ENCODE measurements around the gene GP1BB.

GP1BB gene

DNA sequence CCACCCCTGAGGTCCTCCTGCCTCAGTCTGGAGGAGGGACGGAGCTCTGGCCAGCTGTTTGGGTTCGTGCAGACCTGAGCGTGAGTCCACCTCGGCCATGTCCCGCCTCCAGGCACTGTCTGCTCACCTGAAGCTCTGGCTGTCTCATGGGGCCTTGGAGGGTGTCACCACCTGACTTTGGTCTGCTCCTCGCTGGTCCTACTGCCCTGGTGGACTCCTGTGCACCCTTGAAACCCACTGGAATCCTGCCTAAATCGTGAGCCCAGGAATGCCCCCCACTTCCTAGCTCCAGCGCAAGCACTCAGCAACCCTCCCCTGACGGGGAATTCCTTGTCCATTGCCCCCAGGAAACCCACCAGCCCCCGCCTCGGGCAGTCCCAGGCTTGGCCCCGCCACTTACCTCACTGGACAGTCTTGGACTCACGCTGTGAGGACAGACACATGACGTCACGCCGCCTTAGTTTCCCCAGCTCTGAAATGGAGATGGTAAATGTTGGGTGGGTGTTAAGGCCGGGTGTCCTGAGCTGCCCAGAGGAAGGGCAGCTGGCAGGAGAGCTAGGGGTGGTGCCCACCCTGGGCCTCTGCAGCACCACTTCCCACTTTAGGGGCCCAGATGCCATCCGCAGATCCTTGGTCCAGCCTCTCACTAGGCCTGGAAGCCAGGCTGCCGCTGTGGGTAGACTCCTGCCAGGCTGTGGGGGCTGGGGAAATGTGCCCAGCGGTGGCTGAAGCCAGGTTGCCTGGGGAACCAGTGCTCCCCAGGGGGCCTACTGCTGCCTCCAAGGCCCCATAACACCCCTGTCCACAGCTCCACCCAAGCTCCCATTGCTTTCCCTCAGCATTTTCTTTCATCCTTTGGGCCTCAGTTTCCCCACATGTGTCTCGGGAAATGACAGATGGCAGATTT lies 19.1 kb downstream of the GP1BB start:
- no peak for DNase-seq

GRCh38 chr22:19743081-19743480 lies 19.7 kb downstream of the GP1BB start:
- no peak for DNase-seq

DNA sequence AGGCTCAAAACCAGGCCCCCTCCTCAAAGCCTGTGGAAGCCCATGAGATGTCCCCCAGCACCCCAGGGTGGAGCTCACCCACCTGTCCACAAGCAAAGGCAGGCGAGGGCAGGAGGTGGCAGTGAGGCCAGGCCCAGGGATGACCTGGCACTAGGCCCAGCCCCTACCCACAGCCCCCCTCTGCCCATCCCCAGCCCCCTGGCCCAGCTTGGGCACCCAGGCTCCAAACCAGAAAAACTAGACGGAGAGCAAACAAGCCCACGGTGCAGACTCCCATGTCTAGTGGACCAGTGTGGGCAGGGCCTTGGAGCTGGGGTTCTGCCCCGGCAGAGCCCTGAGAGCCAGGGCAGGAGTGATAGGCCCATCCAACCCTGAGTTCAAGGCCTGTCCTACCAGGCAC lies 20.3 kb downstream of the GP1BB start:
- no peak for DNase-seq

DNA sequence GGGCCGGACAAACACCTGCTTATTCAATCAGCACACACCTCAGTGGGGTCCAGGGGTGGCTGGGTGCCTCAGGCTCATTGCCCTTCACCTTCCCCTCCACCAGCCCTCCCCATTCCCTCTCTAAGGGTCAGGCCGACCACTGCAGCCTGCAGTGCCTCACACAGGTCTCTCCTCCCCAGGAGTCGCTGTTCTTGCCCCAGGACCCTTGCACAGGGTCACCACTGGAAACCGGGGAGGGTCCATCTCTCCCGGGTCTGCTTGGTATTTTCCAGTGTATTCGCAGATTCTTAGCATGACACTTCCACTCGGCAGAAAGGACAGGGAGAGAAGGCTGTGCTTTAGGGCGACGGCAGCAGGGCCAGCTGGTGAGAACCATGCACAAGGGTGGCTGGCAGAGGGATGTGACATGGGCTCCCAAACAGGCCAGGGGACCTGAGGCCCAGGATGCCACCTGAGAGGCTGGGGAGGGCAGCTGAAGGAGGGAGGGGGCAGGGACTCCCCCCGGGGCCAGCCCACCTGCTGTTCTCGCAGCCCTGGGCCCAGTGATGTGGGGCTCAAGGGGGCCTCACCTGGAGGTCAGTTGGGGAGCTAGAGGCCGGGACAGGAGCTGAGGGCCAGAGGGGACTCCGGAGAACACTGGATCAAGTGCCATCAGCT lies 21.1 kb downstream of the GP1BB start:
- no peak for DNase-seq

DNA sequence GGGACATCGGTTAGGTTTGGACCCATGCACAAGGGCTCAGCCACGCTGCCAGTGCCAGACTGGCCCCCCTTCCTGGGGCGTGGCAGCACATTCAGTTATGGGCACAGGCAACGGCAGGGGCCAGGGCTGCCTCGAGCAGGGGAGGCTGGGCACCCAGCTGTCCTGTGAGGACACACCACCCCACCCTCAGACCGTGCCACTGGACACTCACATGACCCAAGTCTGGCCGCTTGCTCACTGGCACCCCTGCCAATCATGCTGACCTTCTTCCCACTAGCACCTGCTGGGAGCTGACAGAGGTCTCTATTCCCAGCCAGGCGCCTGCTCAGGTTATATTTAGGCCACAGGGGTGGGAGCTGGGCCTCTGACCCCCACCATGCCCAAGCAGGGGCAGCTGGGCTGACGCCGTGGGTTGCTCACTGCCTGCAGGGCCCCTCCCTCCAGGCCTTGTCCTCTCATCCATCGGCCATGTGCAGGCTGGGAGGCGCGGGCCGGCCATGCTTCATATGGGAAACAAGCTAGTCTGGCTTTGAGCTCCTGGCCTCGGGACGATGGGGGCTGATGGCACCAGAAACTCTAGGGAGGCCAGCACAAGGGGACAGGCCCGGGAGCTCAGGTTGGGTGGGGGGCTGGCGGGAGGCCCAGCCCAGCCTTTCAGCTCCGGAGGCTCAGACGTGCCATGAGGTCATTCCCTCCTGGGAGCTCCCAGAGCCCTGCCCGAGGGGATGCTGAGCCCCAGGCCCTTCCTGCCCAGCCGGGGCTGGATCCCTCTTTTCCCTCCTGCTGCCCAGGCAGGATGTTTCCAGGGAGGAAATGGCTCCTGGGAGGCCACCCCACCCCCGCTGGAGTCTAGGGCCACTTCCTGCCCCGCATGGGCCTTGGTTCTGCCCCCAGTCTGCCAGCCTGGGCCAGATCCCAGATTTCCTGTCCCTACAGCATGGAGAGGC lies 22.1 kb downstream of the GP1BB start:
- DNase-seq: no peak

GRCh38 chr22:19746726-19747125 lies 23.4 kb downstream of the GP1BB start:
- DNase-seq: no peak

GRCh38 chr22:19747551-19747950 lies 24.2 kb downstream of the GP1BB start:
- no peak for DNase-seq

DNA sequence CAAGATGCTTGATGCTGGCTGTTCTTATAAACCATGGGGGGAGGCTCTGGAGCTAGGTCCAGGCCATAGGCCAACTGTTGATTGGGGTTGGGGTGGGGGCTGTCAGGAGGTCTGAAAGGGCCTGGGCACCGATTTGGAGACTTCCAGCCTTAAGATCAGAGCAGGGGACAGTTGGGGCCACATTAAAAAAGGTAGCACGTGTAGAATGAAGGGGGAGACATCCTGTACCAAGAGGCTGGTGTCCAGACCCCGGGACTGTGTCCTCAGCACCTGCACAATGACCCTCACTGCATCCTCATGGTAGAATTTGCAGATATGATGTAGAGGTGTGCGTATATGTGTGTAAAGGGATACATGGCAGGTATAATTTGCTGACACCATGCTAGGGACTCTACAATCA lies 24.8 kb downstream of the GP1BB start:
- no peak for DNase-seq

- no peak for DNase-seq
Observed at GRCh38 chr22:19748991-19749664, 25.8 kb downstream of the GP1BB start.

DNA sequence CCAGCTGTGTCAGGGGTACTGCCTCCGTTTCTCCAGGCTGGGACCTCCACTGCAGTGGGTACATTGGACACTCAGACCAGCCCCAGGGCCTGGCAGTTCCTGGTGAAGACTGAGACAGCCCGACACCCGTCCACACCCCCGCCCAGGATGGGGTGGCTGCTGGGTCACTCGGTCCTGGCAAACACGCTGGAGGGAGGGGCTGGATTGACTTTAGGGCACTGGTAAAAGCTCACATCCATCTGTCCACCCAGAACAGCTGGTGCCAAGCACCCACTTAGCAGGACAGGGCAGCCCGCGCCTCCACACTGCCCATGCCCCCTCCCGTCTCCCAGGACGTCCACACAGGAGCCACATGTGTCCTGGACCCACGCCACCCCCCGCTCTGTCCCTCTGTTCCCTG lies 26.5 kb downstream of the GP1BB start:
- peak in 1 of 2 experiments; percentile 23 for DNase-seq

DNA sequence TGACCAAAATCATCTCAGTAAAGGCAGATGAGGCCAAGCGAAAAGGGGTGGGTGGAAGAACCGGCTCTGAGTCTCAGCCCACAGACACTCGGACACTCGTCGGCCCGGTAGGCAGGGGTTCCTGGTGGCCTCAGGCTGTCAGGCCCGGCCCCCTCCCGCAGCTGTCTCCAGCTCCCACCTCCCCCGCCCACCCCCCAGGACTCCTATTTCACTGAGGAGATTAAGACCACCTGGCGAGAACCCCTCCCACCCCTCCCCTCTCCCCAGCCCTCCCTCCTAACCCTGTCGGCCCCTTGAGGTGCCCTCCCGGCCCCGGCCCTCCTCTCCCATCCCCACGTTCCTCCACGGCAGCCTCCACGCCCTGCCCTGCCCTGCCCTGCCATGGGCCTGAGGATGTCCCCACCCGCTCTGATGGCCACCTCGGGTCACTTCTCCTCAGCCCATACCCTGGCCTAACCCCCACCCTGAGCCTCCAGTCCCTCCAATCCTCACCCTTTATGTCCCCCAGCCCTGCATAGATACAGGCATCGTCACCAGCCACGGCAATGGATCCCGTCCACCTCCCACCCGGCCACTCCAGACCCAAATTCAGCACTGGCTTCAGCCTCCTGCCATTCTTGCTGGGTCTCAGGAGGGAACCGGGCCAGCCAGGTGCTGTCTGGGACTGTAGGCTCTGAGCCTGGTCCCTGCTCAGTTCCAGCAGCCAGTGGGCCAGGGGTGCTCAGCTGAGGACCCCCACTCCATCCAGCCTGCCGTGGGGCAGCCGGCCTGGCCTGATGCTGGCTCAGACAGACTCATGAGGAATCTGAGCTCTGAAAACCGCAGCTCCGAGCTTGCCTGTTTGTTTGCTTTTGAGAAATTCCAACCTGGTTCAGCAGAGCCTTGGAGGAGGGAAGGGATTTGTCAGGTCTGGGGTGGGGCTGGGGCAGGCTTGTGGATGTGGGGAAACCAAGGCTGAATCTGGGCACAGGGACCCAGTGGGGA lies 27.5 kb downstream of the GP1BB start:
- DNase-seq: no peak

DNA sequence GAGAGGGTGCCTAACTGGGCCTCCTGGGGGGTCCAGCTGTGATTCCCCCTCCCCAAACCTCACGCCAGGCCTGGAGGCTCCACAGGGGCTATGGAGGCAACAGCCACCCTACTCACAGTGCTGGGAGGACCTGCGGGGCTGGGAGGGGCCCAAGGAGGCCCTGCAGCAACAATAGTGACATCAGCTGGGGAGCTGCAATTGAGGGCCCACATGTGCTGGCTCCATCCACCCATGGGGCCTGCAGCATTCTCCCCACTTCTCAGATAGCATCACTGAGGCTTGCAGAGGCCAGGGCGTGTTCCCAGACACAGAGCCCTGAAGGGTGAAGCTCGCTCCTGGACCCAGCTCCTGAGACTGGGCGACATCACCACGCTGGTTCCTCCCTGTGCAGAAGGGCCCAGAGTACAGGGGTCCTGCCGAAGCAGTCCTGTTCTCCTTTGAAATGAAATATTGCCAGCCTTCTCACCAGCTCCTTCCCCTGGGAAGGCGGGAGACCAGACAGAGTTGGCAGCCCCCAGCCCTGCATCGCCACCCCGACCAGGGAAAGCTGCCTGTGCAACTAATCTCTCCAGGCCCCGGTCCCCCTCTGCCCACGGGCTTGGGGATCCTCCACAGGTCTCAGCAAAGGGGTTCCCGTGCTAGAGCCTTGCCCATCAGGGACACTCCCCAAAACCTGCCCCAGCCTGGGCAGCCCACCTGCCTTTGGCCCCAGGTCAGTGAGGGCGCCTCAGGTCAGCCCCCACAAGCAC lies 28.3 kb downstream of the GP1BB start:
- DNase-seq: no peak

GRCh38 chr22:19753090-19753842 lies 29.9 kb downstream of the GP1BB start:
- DNase-seq: peak in 1 of 2 experiments; percentile 25

- DNase-seq: peak in 1 of 2 experiments; percentile 34
Observed at GRCh38 chr22:19753996-19754700, 30.8 kb downstream of the GP1BB start.

- no peak for DNase-seq
Observed at GRCh38 chr22:19754701-19755144, 31.4 kb downstream of the GP1BB start.

GRCh38 chr22:19755145-19755710 lies 31.9 kb downstream of the GP1BB start:
- DNase-seq: no peak

DNA sequence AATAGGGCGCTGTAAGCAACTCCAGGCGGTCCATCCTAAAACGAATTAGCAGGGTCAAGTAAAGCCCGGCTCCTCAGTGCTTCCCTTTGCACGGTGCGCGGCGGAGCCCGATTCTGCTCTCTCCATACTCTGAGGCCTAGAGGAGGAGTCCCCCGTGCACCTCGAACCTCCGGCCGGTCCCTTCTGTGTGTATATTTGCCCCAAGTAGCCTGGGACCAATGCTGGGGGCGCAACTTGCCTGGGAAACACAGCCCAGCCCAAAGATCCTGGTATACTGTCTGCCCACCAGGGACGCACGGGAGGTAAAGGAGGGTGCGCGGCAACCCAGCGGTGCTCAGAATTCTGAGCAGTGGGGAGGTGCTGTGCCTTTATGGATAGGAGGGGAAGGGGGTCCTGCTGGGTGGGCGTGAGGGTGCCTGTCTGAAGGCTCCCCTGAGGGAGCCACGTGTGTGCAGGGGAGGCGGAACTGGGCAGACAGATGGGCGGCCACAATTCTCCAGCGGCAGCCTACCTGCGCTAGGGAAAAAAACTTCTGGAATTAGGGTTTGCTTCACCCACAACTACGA lies 32.5 kb downstream of the GP1BB start:
- peak in 1 of 2 experiments; percentile 26 for DNase-seq
